ENCODE data around the gene ZNF581. TPM values are rescaled to one million over a fixed set of nuclear protein-coding genes. Genes with fewer than 3 reads are reported as not detected.

ZNF581 gene
- total and polyA plus RNA-seq, 4 experiments from 2014 or later: 21.2 to 28.5 (median 23.0) TPM

DNA sequence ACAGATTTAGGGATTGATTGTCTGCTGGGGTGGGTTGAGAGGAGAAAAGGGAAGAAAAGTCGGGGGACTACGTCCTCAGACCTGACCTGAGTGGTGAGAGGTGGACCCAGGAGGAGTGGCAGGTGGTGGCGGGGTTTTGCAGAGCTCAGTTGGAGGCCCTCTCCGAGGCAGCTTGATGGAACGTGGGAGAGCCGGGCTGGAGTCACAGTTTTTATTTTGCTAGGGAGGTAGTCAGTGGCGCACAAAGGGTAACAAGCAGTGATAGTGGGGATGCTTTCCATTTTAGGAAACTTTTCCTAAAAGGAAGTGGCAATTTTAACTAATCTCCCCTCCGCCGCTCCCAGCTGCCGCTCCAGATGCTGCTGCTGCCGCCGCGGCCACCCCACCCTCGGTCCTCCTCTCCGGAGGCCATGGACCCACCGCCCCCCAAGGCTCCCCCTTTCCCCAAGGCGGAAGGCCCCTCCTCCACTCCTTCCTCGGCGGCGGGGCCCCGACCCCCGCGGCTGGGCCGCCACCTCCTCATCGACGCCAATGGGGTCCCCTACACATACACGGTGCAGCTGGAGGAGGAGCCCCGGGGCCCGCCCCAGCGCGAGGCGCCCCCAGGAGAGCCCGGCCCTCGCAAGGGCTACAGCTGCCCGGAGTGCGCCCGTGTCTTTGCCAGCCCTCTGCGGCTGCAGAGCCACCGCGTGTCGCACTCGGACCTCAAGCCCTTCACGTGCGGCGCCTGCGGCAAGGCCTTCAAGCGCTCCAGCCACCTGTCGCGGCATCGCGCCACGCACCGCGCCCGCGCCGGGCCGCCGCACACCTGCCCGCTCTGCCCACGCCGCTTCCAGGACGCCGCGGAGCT lies 1.1 kb upstream of the ZNF581 start:
- POLR2A ChIA-PET (ENCODE audit: partially characterized antibody): interaction anchor here (0.9 to 4.0 kb wide), 18 partner anchors 9 to 1453 kb away, joined by 3 to 84 read pairs (median 4); partner anchors contain the start of genes FIZ1, HSPBP1, MBOAT7 and PPP6R1
- intact Hi-C loops (cut with micrococcal nuclease): loop anchor here (1.0 to 5.0 kb wide), 6 partner anchors 7 to 525 kb away; partner anchors contain the start of genes EPN1, PPP1R12C, UBE2S and ZNF865
- H3K9me3 Mint-ChIP-seq: peaks cover 0 to 1% (median 0%) of the 10 kb centered on the region in 8 donors

GRCh38 chr19:55643887-55644176 lies 383 bp downstream of the ZNF581 start:
- H3K36me3 ChIP-seq (ENCODE audit: insufficient read depth, low read length): peaks cover 7% of the 10 kb centered on the region
- peaks cover 0 to 1% (median 0%) of the 10 kb centered on the region in 8 donors for H3K9me3 Mint-ChIP-seq
- H3K4me1 ChIP-seq (ENCODE audit: insufficient read depth, low read length): peaks cover 52% of the 10 kb centered on the region
- POLR2A ChIA-PET (ENCODE audit: partially characterized antibody): interaction anchor here (2.1 to 4.0 kb wide), 3 partner anchors 10 to 44 kb away, joined by 23 to 84 read pairs (median 51); partner anchors contain the start of genes FIZ1, U2AF2 and ZNF524
- H3K4me3 ChIP-seq (ENCODE audit: low read length in 2 of 2): peak overlapping the region; percentile 52 to 83
- intact Hi-C loops (cut with micrococcal nuclease): loop anchor here (1.0 to 5.0 kb wide), 6 partner anchors 9 to 527 kb away; partner anchors contain the start of genes EPN1, PPP1R12C, UBE2S and ZNF865
- CTCF ChIA-PET (ENCODE audit: partially characterized antibody): interaction anchor here (4.1 kb wide), 1 partner anchor 12 kb away, joined by 36 read pairs; no protein-coding TSS in a partner anchor
- H3K4me1 Mint-ChIP-seq: peaks cover 29 to 61% (median 45%) of the 10 kb centered on the region in 4 donors
- peak overlapping the region; percentile 83 to 96 (median 92) for H3K4me3 Mint-ChIP-seq
- H3K9me3 ChIP-seq (ENCODE audit: control insufficient read depth in 1 of 2, low read length in 2 of 2): no peaks in the 10 kb centered on the region
- H3K27me3 ChIP-seq (ENCODE audit: insufficient read depth, low read length): no peaks in the 10 kb centered on the region
- H3K27ac Mint-ChIP-seq: peak overlapping the region; percentile 73 to 93 (median 89)
- no peak for DNase-seq
- H3K27me3 Mint-ChIP-seq: no peaks in the 10 kb centered on the region
- peak overlapping the region; percentile 69 for H3K27ac ChIP-seq (ENCODE audit: low read depth, low read length)
- peaks cover 9 to 17% of the 10 kb centered on the region in 2 donors for H3K36me3 Mint-ChIP-seq

More for the DNA sequence above, 1.1 kb upstream of the ZNF581 start:
- H3K27ac ChIP-seq (ENCODE audit: low read depth, low read length): peak overlapping the region; percentile 69
- CTCF ChIA-PET (ENCODE audit: partially characterized antibody): interaction anchor here (0.6 to 1.9 kb wide), 6 partner anchors 9 to 16 kb away, joined by 3 to 10 read pairs (median 4); no protein-coding TSS in a partner anchor
- no peaks in the 10 kb centered on the region for H3K27me3 ChIP-seq (ENCODE audit: insufficient read depth, low read length)
- peak overlapping the region; percentile 78 to 83 for H3K4me3 ChIP-seq (ENCODE audit: low read length in 2 of 2)
- peak overlapping the region; percentile 90 to 99 (median 95) for H3K27ac Mint-ChIP-seq
- H3K36me3 Mint-ChIP-seq: peaks cover 14 to 23% of the 10 kb centered on the region in 2 donors
- H3K4me1 Mint-ChIP-seq: peaks cover 35 to 67% (median 51%) of the 10 kb centered on the region in 4 donors
- no peaks in the 10 kb centered on the region for H3K9me3 ChIP-seq (ENCODE audit: control insufficient read depth in 1 of 2, low read length in 2 of 2)
- peaks cover 47% of the 10 kb centered on the region for H3K4me1 ChIP-seq (ENCODE audit: insufficient read depth, low read length)
- H3K36me3 ChIP-seq (ENCODE audit: insufficient read depth, low read length): peaks cover 7% of the 10 kb centered on the region
- DNase-seq: no peak
- peak overlapping the region; percentile 86 to 96 (median 92) for H3K4me3 Mint-ChIP-seq
- no peaks in the 10 kb centered on the region for H3K27me3 Mint-ChIP-seq

GRCh38 chr19:55644191-55644833 lies 863 bp downstream of the ZNF581 start:
- no peaks in the 10 kb centered on the region for H3K9me3 ChIP-seq (ENCODE audit: control insufficient read depth in 1 of 2, low read length in 2 of 2)
- DNase-seq: peak in 1 of 5 donors; percentile 30
- intact Hi-C loops (cut with micrococcal nuclease): loop anchor here (5.0 kb wide), 3 partner anchors 37 to 527 kb away; partner anchors contain the start of genes PPP1R12C, UBE2S and ZNF865
- peaks cover 7% of the 10 kb centered on the region for H3K36me3 ChIP-seq (ENCODE audit: insufficient read depth, low read length)
- peaks cover 26 to 56% (median 41%) of the 10 kb centered on the region in 4 donors for H3K4me1 Mint-ChIP-seq
- H3K27ac ChIP-seq (ENCODE audit: low read depth, low read length): peak overlapping the region; percentile 69
- H3K27me3 ChIP-seq (ENCODE audit: insufficient read depth, low read length): no peaks in the 10 kb centered on the region
- peak overlapping the region; percentile 73 to 93 (median 89) for H3K27ac Mint-ChIP-seq
- H3K9me3 Mint-ChIP-seq: peaks cover 0 to 1% (median 0%) of the 10 kb centered on the region in 8 donors
- H3K4me1 ChIP-seq (ENCODE audit: insufficient read depth, low read length): peaks cover 54% of the 10 kb centered on the region
- POLR2A ChIA-PET (ENCODE audit: partially characterized antibody): interaction anchor here (3.7 to 4.0 kb wide), 2 partner anchors 11 kb away, joined by 51 to 84 read pairs; partner anchors contain the start of gene U2AF2
- CTCF ChIA-PET (ENCODE audit: partially characterized antibody): interaction anchor here (4.1 kb wide), 1 partner anchor 12 kb away, joined by 36 read pairs; no protein-coding TSS in a partner anchor
- no peaks in the 10 kb centered on the region for H3K27me3 Mint-ChIP-seq
- H3K4me3 Mint-ChIP-seq: peak overlapping the region; percentile 83 to 96 (median 92)
- peaks cover 4 to 13% of the 10 kb centered on the region in 2 donors for H3K36me3 Mint-ChIP-seq
- peak overlapping the region; percentile 52 to 83 for H3K4me3 ChIP-seq (ENCODE audit: low read length in 2 of 2)

DNA sequence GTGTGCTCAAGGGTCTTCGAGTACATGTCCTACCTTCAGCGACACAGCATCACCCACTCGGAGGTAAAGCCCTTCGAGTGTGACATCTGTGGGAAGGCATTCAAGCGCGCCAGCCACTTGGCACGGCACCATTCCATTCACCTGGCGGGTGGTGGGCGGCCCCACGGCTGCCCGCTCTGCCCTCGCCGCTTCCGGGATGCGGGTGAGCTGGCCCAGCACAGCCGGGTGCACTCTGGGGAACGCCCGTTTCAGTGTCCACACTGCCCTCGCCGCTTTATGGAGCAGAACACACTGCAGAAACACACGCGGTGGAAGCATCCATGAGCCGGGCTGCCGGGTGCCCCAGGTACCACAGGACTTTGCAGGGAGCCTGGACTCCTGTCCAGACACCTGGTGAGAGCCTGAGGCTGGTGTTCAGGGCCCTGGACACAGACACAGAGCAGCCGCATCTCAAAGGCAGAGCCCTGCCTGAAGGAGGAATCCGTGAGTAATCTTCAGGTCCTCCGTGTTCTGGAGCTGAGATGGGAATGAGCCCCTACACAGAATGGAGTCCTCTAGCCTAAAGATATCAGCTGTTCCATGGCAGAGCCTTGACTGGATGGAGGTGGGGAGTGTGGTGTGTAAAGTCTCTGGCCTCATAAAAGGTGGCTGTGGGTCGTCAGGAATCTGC lies 1.5 kb downstream of the ZNF581 start:
- H3K36me3 ChIP-seq (ENCODE audit: insufficient read depth, low read length): peaks cover 7% of the 10 kb centered on the region
- H3K4me1 ChIP-seq (ENCODE audit: insufficient read depth, low read length): peaks cover 50% of the 10 kb centered on the region
- H3K4me1 Mint-ChIP-seq: peaks cover 25 to 59% (median 42%) of the 10 kb centered on the region in 4 donors
- peaks cover 0 to 1% (median 0%) of the 10 kb centered on the region in 8 donors for H3K9me3 Mint-ChIP-seq
- peak overlapping the region in 5 of 7 donors; percentile 57 to 90 (median 68) for H3K27ac Mint-ChIP-seq
- no peak overlapping the region for H3K4me3 ChIP-seq (ENCODE audit: low read length in 2 of 2)
- CTCF ChIA-PET (ENCODE audit: partially characterized antibody): interaction anchor here (1.6 to 4.1 kb wide), 3 partner anchors 13 to 177 kb away, joined by 5 to 36 read pairs (median 6); no protein-coding TSS in a partner anchor
- H3K27me3 ChIP-seq (ENCODE audit: insufficient read depth, low read length): no peaks in the 10 kb centered on the region
- POLR2A ChIA-PET (ENCODE audit: partially characterized antibody): interaction anchor here (3.7 to 4.0 kb wide), 2 partner anchors 10 to 11 kb away, joined by 51 to 84 read pairs; partner anchors contain the start of gene U2AF2
- H3K27me3 Mint-ChIP-seq: no peaks in the 10 kb centered on the region
- H3K27ac ChIP-seq (ENCODE audit: low read depth, low read length): no peak overlapping the region
- DNase-seq: peak in 1 of 5 donors; percentile 31
- intact Hi-C loops (cut with micrococcal nuclease): loop anchor here (5.0 kb wide), 3 partner anchors 38 to 528 kb away; partner anchors contain the start of genes PPP1R12C, UBE2S and ZNF865
- no peaks in the 10 kb centered on the region for H3K9me3 ChIP-seq (ENCODE audit: control insufficient read depth in 1 of 2, low read length in 2 of 2)
- H3K4me3 Mint-ChIP-seq: peak overlapping the region; percentile 69 to 96 (median 92)
- peaks cover 4 to 13% of the 10 kb centered on the region in 2 donors for H3K36me3 Mint-ChIP-seq

- H3K4me3 ChIP-seq (ENCODE audit: low read length in 2 of 2): no peak overlapping the region
- Mint-ChIP-seq H3K27me3 (no peaks in the 10 kb centered on the region), H3K4me1 (peaks cover 23 to 59% (median 38%) of the 10 kb centered on the region in 4 donors), H3K4me3 (peak overlapping the region in 7 of 8 donors; percentile 51 to 70 (median 60)), H3K36me3 (peaks cover 4 to 13% of the 10 kb centered on the region in 2 donors), H3K9me3 (peaks cover 0 to 1% (median 0%) of the 10 kb centered on the region in 8 donors), H3K27ac (peak overlapping the region in 4 of 7 donors; percentile 50 to 71 (median 62))
- ChIA-PET CTCF (ENCODE audit: partially characterized antibody) (interaction anchor here (1.6 to 4.1 kb wide), 3 partner anchors 13 to 178 kb away, joined by 5 to 36 read pairs (median 6); no protein-coding TSS in a partner anchor), POLR2A (ENCODE audit: partially characterized antibody) (interaction anchor here (3.7 to 4.0 kb wide), 2 partner anchors 9 to 12 kb away, joined by 51 to 84 read pairs; partner anchors contain the start of gene U2AF2)
- peaks cover 45% of the 10 kb centered on the region for H3K4me1 ChIP-seq (ENCODE audit: insufficient read depth, low read length)
- no peak for DNase-seq
- no peak overlapping the region for H3K27ac ChIP-seq (ENCODE audit: low read depth, low read length)
- intact Hi-C loops (cut with micrococcal nuclease): no loop called here
- peaks cover 7% of the 10 kb centered on the region for H3K36me3 ChIP-seq (ENCODE audit: insufficient read depth, low read length)
- H3K27me3 ChIP-seq (ENCODE audit: insufficient read depth, low read length): no peaks in the 10 kb centered on the region
- no peaks in the 10 kb centered on the region for H3K9me3 ChIP-seq (ENCODE audit: control insufficient read depth in 1 of 2, low read length in 2 of 2)
Measured at GRCh38 chr19:55645512-55645881, 2.0 kb downstream of the ZNF581 start.

Data from CD4-positive, alpha-beta memory T cell (primary cell).